ENCODE results near the gene SPRR1A.

- TF ChIP-seq, protein P1, sequence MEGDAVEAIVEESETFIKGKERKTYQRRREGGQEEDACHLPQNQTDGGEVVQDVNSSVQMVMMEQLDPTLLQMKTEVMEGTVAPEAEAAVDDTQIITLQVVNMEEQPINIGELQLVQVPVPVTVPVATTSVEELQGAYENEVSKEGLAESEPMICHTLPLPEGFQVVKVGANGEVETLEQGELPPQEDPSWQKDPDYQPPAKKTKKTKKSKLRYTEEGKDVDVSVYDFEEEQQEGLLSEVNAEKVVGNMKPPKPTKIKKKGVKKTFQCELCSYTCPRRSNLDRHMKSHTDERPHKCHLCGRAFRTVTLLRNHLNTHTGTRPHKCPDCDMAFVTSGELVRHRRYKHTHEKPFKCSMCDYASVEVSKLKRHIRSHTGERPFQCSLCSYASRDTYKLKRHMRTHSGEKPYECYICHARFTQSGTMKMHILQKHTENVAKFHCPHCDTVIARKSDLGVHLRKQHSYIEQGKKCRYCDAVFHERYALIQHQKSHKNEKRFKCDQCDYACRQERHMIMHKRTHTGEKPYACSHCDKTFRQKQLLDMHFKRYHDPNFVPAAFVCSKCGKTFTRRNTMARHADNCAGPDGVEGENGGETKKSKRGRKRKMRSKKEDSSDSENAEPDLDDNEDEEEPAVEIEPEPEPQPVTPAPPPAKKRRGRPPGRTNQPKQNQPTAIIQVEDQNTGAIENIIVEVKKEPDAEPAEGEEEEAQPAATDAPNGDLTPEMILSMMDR (IDR thresholded peaks at IDR 0.05 in 8 of 11, conservative IDR thresholded peaks at IDR 0.05 in 3 of 11), result no peak
- TF ChIP-seq POLR2AphosphoS5 (IDR thresholded peaks at IDR 0.05) (no peak), POLR2A (IDR thresholded peaks at IDR 0.05) (no peak)
These were observed 48.9 kb downstream of the SPRR1A start for GRCh38 chr1:153032677-153033308.

All from spleen (tissue), 7 donors.